ENCODE results near the gene CDCA3. TPM values are rescaled to one million over a fixed set of nuclear protein-coding genes. Genes with fewer than 3 reads are reported as not detected.

CDCA3 gene
- total and polyA plus RNA-seq, 2 of the 13 experiments (the other 11 are each of a cell fraction or from before 2014, with no cell fraction given): 32.7 to 56.5 TPM

GRCh38 chr12:6899837-6900519 is 48.9 kb upstream of the CDCA3 start (continued):
- no peak for TF ChIP-seq TEF (CRISPR knock-in tag; IDR thresholded peaks at IDR 0.05)
- no peak for TF ChIP-seq BRF2 (CRISPR knock-in tag; IDR thresholded peaks at IDR 0.05)
- TF ChIP-seq ZSCAN21 (CRISPR knock-in tag; IDR thresholded peaks at IDR 0.05; ENCODE audit: borderline replicate concordance): no peak
- no peak for TF ChIP-seq CTCF (CRISPR knock-in tag; IDR thresholded peaks at IDR 0.05)
- no peak for TF ChIP-seq PBX2 (CRISPR knock-in tag; IDR thresholded peaks at IDR 0.05)
- no peak for TF ChIP-seq ZNF362 (CRISPR knock-in tag; IDR thresholded peaks at IDR 0.05; ENCODE audit: borderline replicate concordance)
- no peak for TF ChIP-seq KLF11 (CRISPR knock-in tag; IDR thresholded peaks at IDR 0.05)
- TF ChIP-seq ATF1 (CRISPR knock-in tag; IDR thresholded peaks at IDR 0.05): no peak
- peak; percentile 28; the same call in 1 of the 2 replicates for TF ChIP-seq DRAP1 (CRISPR knock-in tag; IDR thresholded peaks at IDR 0.05)
- no peak for TF ChIP-seq ZNF557 (CRISPR knock-in tag; IDR thresholded peaks at IDR 0.05)
- TF ChIP-seq HNRNPK (IDR thresholded peaks at IDR 0.05; ENCODE audit: low read depth, low read length, poor library complexity, severe bottlenecking): no peak
- TF ChIP-seq POGK (CRISPR knock-in tag; conservative IDR thresholded peaks at IDR 0.05): no peak
- TF ChIP-seq ASH2L (IDR thresholded peaks at IDR 0.05; ENCODE audit: insufficient read length, low read depth, low read length): peak; percentile 48
- no peak for TF ChIP-seq IRF9 (CRISPR knock-in tag; IDR thresholded peaks at IDR 0.05; ENCODE audit: borderline replicate concordance)
- no peak for TF ChIP-seq ZSCAN5A (CRISPR knock-in tag; IDR thresholded peaks at IDR 0.05; ENCODE audit: borderline replicate concordance)
- no peak for TF ChIP-seq ZNF614 (CRISPR knock-in tag; IDR thresholded peaks at IDR 0.05; ENCODE audit: borderline replicate concordance)

Measured in HepG2 (cell line).